AG09319 (cell line): ENCODE data around the gene DCBLD1.
"Not testable (repeated sequence)": the region's sequence is repeated elsewhere in the genome, so short reads cannot be mapped to it uniquely, and the experiment has no call there.

Experiments
- DNase-seq: peaks from one replicate; pipeline ENCODE4 v3.0.0-alpha.2; 2010; ENCODE audit warnings: low read depth; ENCODE audit errors: extremely low read depth
- CTCF ChIP-seq: IDR thresholded peaks from 2 replicates; pipeline ENCODE4 v1.5.1; 2011; ENCODE audit warnings: low read depth, mild to moderate bottlenecking, inconsistent platforms, low read length, moderate library complexity

Gene DCBLD1

DNA sequence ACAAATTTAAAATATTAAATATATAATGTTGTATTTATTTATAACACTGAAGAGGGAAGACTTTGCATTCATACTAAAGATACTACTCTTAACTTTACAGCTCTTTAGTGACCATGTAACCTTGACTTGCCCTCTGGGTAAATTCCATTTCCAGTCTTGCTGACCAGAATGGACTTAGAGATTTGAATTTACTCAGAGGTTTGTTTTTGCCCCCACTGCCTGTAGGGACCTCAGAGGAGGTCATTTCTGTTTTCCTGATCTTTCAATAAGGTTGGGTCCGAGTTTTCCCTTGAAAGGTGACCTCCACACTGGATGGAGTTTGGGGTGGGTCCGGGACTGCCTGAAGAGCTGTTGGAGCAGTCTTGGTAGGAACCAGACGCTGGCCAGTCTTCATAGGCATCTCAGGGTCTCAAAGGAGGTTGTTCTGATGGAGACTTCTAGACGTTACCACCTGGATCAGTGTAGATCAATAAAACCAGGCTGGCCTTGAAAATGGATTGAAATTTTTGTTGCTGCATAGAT lies 26.0 kb downstream of the DCBLD1 start:
- no peak for TF ChIP-seq CTCF
- DNase-seq, result no peak

DNA sequence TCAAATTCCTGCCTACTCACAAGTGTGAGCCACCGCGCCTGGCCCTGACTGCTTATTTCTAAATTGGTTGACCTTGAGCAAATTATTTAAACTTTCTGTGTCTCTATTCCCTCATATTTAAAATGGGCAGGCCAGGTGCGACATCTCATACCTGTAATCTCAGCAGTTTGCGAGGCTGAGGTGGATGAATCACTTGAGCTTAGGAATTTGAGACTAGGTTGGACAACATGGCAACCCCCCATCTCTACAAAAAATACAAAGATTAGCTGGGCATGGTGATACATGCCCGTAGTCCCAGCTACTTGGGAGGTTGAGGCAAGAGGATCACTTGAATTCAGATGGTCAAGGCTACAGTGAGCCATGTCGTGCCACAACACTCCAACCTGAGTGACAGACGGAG lies 26.5 kb downstream of the DCBLD1 start:
- no peak for TF ChIP-seq CTCF
- DNase-seq, result no peak

- no peak for TF ChIP-seq CTCF
- no peak for DNase-seq
Measured at GRCh38 chr6:117512056-117512828, 29.8 kb downstream of the DCBLD1 start.

- TF ChIP-seq CTCF, result no peak
- DNase-seq, result no peak
Measured at GRCh38 chr6:117512987-117513573, 30.6 kb downstream of the DCBLD1 start.

DNA sequence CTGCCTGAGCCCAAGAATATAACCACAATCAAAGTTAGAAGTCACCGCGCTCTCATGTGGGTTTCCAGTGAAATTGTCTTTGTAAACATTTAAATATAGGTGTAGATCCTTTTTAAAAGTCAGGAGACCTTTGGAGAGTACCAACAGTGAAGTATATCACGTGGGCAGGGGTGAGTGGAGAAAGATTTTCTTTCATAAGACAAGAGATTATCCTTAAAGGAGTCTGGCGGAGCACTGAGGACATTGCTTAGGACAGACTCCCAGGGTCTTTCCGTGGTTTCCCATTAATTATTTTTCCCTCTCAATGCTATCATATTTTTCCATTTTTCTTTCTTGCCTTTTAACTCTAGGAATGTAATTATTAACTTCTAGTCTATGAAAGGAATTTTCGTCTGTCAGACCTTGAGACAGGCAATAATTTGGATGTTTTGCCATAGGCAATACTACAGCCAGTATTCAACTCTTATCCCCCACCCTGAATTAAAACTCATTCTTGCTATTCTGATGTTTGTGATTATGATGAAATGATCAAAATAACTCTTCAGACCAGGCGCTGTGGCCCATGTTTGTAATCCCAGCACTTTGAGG lies 31.4 kb downstream of the DCBLD1 start:
- no peak for DNase-seq
- no peak for TF ChIP-seq CTCF

DNA sequence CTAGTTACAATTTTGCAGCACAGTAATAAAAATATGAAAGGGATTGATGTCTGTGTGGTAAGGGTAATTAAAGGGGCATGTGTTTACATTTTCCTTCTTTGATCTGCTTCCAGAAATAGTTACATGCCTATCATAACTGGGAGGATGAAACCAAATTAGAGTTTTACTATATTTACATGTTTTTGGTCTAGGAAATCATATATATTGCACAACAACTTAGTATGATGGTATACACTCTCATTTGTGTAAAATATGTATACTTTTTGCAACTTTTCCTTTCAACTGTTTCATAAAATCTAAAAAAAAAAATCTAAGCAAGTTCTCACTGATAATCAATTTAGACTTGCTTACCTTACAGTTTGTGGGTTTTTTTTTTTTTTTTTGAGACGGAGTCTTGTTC lies 32.2 kb downstream of the DCBLD1 start:
- no peak for TF ChIP-seq CTCF
- DNase-seq, result no peak

- no peak for DNase-seq
Measured at GRCh38 chr6:117515326-117515725, 32.9 kb downstream of the DCBLD1 start.

GRCh38 chr6:117517995-117518394 lies 35.5 kb downstream of the DCBLD1 start:
- DNase-seq, result not testable (repeated sequence)

More at GRCh38 chr6:117515326-117515725, 32.9 kb downstream of the DCBLD1 start:
- no peak for TF ChIP-seq CTCF
